ENCODE data around the gene ABCE1.
A peak's percentile ranks its signal among the peaks of the same experiment; 100 is the strongest.

The ABCE1 gene

GRCh38 chr4:145178740-145179280 is 80.7 kb downstream of the ABCE1 start:
- peak; percentile 32 for DNase-seq
